AG09309 (cell line): ENCODE measurements around the gene FOXP1.

Source experiments
- DNase-seq: peaks from one replicate; pipeline ENCODE4 v3.0.0-alpha.2; 2010; ENCODE audit warnings: low read depth
- H3K4me3 ChIP-seq: 2 replicates; pipeline ENCODE4 v1.5.1; 2011; ENCODE audit warnings: mild to moderate bottlenecking, low read depth, low read length, moderate library complexity; ENCODE audit not compliant: control insufficient read depth
- TF ChIP-seq, protein P1 (sequence below): IDR thresholded peaks from 2 replicates; pipeline ENCODE4 v1.5.1; 2011; ENCODE audit warnings: mild to moderate bottlenecking, low read depth, low read length, inconsistent platforms; ENCODE audit not compliant: insufficient read depth, control insufficient read depth; ENCODE audit errors: missing control alignments

Gene FOXP1

DNA sequence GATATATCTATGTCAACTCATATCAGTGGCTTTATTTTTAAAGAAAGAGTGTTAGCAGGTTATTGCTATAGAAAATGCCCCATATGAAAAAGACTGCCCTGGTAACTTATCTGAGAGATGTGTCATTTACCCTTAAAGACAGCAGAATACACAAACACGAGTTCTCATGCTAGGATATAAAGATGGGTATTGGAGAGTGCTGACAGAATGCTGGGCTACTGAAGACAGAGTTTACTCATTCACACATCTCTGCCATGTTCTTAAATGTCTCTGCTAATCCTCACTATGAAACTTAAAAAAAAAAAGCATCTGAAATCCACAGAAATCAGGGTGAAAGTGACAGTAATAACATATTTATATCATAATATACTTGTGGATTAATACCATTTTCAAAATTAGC, 126.7 kb downstream of the FOXP1 start:
- TF ChIP-seq, protein P1, sequence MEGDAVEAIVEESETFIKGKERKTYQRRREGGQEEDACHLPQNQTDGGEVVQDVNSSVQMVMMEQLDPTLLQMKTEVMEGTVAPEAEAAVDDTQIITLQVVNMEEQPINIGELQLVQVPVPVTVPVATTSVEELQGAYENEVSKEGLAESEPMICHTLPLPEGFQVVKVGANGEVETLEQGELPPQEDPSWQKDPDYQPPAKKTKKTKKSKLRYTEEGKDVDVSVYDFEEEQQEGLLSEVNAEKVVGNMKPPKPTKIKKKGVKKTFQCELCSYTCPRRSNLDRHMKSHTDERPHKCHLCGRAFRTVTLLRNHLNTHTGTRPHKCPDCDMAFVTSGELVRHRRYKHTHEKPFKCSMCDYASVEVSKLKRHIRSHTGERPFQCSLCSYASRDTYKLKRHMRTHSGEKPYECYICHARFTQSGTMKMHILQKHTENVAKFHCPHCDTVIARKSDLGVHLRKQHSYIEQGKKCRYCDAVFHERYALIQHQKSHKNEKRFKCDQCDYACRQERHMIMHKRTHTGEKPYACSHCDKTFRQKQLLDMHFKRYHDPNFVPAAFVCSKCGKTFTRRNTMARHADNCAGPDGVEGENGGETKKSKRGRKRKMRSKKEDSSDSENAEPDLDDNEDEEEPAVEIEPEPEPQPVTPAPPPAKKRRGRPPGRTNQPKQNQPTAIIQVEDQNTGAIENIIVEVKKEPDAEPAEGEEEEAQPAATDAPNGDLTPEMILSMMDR: no peak
- DNase-seq: no peak
- H3K4me3 ChIP-seq: no peak overlapping the region

DNA sequence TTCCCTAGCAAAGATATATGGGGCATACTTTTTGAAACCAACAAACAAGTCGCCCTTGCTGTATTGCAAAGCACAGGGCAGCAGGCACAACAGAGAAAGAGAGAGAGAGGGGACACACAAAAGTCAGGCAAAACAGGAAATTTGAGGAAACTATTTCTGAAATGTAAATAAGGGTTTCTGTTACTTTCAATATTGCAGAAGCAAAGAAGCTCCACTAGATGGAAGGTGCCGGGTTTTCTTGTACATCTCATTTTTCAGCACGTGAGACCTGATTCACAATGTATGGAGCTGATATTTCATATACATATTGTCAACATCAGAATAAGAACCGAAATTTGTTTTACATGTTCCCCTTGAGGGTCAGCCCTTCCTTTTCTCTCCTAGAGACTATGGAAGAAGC, 127.4 kb downstream of the FOXP1 start:
- TF ChIP-seq, protein P1: peak; percentile 14
- no peak for DNase-seq
- no peak overlapping the region for H3K4me3 ChIP-seq

DNA sequence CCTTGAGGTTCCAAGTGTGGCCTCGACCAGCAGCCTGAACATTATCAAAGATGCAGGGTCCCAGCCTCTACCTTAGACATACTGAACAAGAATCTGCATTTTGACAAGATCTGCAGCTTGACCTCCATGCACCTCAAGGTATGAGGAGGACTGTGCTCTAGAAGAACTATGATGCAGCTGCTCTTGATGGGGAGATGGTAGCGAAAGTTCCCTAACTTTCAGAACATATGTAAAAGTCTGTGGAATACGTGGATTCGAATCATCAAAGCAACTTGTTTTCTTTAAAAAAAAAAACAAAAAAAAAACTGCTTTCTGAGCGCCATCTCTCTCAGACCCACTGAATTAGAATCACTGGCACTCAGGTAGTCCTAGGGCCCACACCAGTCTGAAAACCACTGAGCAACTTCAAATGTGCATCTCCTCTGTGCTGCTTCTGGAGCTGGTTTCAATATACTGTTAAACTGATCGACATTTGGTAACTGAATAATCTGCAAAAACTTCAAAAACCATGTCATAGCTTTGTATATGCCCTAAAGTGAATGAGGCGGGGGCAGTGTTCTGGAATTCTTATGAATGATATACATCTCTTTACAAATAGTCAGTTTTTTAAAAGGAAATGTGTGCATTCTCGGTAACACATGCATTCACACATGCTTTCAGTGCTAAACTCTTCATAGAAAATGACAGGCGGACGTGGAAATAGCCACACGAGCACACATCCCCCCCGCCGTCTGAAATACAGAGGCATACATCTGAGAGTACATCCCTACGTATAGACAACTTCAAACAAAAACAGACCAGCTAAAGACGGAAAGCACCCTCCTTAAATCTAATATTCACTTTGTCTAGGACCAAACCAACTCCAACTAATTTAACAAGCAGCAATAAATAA, 128.8 kb downstream of the FOXP1 start:
- TF ChIP-seq, protein P1: no peak
- no peak overlapping the region for H3K4me3 ChIP-seq
- DNase-seq: no peak

DNA sequence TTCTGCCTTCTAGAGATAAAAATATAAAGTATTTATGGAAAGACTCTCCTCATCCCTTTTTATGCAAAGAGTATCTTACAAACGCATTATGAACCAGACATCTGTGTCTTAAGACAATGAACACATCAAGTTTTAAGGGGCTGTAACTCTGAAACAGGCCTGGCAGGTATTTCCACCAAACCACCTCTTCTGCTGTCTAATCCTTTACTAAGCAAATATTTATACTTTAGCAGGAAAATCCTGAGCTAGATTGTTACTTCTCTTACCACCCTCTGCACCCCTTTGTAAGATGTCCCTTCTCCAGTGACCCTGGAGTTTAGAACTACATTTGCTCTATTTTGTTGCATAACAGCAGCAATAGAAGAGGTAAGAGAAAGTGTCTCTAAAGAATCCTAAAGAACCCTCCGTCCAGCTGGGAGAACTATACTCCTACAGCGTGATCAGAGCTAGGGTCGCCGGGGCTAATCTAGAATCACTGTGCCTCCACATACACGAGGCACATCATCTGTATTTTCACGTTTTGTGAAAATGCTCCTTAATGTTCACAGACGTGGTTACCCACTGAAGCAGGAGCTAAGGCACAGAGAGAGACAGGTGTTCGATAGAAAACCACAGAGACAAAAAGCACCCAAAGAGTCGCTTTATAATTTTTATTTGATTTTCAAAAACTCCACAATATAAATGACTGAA, 129.6 kb downstream of the FOXP1 start:
- H3K4me3 ChIP-seq: no peak overlapping the region
- no peak for DNase-seq
- TF ChIP-seq, protein P1: no peak

DNA sequence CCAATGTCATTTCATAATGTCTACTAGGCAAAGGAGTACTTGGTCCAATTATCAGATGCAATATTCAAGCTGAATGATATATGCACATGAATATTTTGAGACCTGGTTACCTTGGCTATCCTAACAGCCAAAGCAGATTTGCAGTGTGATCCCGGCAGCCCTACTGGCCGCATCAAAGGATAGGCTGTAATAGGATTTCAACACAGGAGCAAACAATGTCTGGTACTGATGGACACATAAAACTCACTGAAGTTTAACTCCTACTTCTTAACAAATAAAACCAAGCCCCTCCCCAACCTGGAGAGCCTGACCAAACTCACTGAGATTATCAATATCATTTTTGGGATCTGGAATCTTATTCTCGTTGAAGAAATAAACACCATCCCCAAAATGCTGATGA, 130.2 kb downstream of the FOXP1 start:
- DNase-seq: no peak
- H3K4me3 ChIP-seq: no peak overlapping the region
- TF ChIP-seq, protein P1: no peak

DNA sequence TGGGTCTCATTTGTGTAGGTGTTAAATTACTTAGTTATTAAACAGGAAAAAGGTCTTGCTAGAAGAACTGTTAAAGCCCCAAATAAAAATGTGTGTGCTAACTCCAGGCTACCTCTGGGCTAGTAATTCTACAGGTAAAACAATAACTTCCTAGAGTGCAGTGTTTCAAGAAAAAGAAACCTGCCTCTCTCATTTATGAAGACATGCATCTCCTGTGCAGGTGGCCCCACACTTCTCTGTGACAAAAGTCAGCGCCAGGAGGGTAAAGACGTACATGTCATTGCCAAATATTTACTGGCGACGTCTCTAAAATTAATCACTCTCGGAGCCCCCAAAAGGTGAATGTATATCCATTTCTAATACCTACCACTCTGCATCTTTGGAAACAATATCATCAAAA, 131.7 kb downstream of the FOXP1 start:
- no peak overlapping the region for H3K4me3 ChIP-seq
- no peak for DNase-seq
- TF ChIP-seq, protein P1: no peak
